Kidney (tissue), 14 donors: Measurements from ENCODE around the gene TUBB. TPM values are rescaled to one million over a fixed set of nuclear protein-coding genes. Genes with fewer than 3 reads are reported as not detected.
A peak's percentile ranks its signal among the peaks of the same experiment; 100 is the strongest.

Source experiments
- DNase-seq, 5 donors: peaks; one replicate each; pipeline ENCODE4 v3.0.0-alpha.2; 2013 to 2020
- FAIRE-seq: peaks from 2 replicates; lab custom pipeline; 2012; peaks lifted over from hg19 to GRCh38; lab: Jason Lieb, UNC
- H3K27ac ChIP-seq, 2 donors: one replicate each; pipeline ENCODE4 v1.7.0; 2013; ENCODE audit warnings: low read depth in 2 of 2, low read length in 2 of 2, inconsistent platforms in 1 of 2
- H3K27me3 ChIP-seq: one replicate; pipeline ENCODE4 v1.7.1; 2013; ENCODE audit warnings: low read length, inconsistent platforms; ENCODE audit not compliant: control insufficient read depth, insufficient read depth
- H3K36me3 ChIP-seq, 3 donors: one replicate each; pipeline versions ENCODE4 v1.7.0 to v1.7.1; 2013; ENCODE audit warnings: low read length in 3 of 3, control low read depth in 1 of 3, inconsistent platforms in 1 of 3; ENCODE audit not compliant: insufficient read depth in 3 of 3, control insufficient read depth in 2 of 3
- H3K4me1 ChIP-seq, 3 donors: one replicate each; pipeline versions ENCODE4 v1.7.0 to v1.7.1; 2013; ENCODE audit warnings: low read length in 3 of 3, inconsistent platforms in 1 of 3, low read depth in 1 of 3; ENCODE audit not compliant: control insufficient read depth in 2 of 3, insufficient read depth in 2 of 3
- H3K4me3 ChIP-seq, 3 donors: one replicate each; pipeline versions ENCODE4 v1.7.0 to v1.8.1; 2013; ENCODE audit warnings: low read length in 3 of 3, control low read depth in 1 of 3, inconsistent platforms in 1 of 3
- H3K9ac ChIP-seq, 3 donors: one replicate each; pipeline versions ENCODE4 v1.7.0 to v1.7.1; 2013; ENCODE audit warnings: low read length in 3 of 3, control low read depth in 1 of 3, inconsistent platforms in 1 of 3
- H3K9me3 ChIP-seq, 3 donors: one replicate each; pipeline versions ENCODE4 v1.7.0 to v1.7.1; 2013; ENCODE audit warnings: low read length in 3 of 3, control low read depth in 1 of 3, inconsistent platforms in 1 of 3; ENCODE audit not compliant: control insufficient read depth in 2 of 3, insufficient read depth in 1 of 3
- intact Hi-C: fragments of 100-400 bp; cut with DNase I; formaldehyde crosslinking; loops from one replicate; pipeline ENCODE4 v1.11.1; 2022
- polyA plus RNA-seq: library from polyadenylated mRNA; stranded (reverse); fragments of 350-450 nt; fragmentation: Illumina TruSeq; extraction: RNeasy Lipid Tissue Mini Kit (QIAGEN cat#74804); gene quantifications from one replicate; pipeline ENCODE4 v1.2.3, GENCODE V29; 2014; ENCODE audit warnings: low read depth, low replicate concordance; ENCODE audit not compliant: insufficient read depth
- total RNA-seq: library from RNA; stranded (reverse); fragmentation: NEBNext Ultra II Directional; extraction: Animal tissue kit (Norgen Biotek cat#: 25700); gene quantifications from one replicate; pipeline ENCODE4 v1.2.1, GENCODE V29; 2021
- TF ChIP-seq, protein P1 (sequence below): IDR thresholded peaks from 3 replicates; pipeline ENCODE4 v1.5.1; 2012; ENCODE audit warnings: mild to moderate bottlenecking, moderate library complexity, borderline replicate concordance; ENCODE audit not compliant: insufficient read depth; ENCODE audit errors: extremely low read depth
- donor health status: control.
- donor health status: control.
- donor health status: control.
- donor health status: control.
- donor health status: control.
- donor health status: DM: yes; HTN: yes; CAD: no.
- donor health status: Normal renal cell carcinoma (clear cell type).

The TUBB gene
- total and polyA plus RNA-seq, 2 donors from 2014 or later, result 197 to 295 TPM

DNA sequence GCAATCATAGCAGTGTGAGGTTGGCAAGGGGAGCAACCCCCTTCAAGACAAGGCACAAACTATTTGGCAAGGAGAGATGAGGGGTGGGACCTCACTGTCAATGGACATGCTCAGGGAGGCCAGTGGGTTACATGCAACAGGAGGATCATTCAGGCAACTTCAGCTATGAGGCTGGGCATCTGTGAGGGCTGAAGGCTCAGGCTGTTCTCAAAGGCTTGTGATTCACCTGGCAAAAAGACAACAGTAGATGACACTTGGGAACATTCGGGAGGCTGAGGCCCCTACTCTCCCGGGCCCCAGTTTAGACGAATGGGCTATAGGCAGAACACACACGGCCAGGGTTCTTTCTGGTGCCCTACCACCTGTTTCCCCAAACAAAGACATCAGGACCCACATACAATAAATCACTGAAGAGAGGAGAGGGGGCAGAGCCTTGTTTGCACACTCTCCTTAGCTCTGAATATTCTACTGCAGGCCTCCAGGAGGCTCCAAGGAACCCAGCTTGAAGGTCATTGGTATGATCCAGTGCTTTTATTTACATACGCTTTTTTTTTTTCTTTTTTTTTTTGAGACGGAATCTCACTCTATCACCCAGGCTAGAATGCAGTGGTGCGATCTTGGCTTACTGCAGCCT lies 7.9 kb downstream of the TUBB start:
- TF ChIP-seq, protein P1, sequence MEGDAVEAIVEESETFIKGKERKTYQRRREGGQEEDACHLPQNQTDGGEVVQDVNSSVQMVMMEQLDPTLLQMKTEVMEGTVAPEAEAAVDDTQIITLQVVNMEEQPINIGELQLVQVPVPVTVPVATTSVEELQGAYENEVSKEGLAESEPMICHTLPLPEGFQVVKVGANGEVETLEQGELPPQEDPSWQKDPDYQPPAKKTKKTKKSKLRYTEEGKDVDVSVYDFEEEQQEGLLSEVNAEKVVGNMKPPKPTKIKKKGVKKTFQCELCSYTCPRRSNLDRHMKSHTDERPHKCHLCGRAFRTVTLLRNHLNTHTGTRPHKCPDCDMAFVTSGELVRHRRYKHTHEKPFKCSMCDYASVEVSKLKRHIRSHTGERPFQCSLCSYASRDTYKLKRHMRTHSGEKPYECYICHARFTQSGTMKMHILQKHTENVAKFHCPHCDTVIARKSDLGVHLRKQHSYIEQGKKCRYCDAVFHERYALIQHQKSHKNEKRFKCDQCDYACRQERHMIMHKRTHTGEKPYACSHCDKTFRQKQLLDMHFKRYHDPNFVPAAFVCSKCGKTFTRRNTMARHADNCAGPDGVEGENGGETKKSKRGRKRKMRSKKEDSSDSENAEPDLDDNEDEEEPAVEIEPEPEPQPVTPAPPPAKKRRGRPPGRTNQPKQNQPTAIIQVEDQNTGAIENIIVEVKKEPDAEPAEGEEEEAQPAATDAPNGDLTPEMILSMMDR, result no peak
- no peaks in the 10 kb centered on the region for H3K9me3 ChIP-seq
- H3K4me1 ChIP-seq, result peaks cover 0 to 17% (median under 1%) of the 10 kb centered on the region in 3 donors
- no peak overlapping the region for H3K27ac ChIP-seq
- FAIRE-seq (no peak), DNase-seq (peak in 1 of 5 donors; percentile 4)
- H3K4me3 ChIP-seq, result no peak overlapping the region
- peaks cover 22 to 65% (median 32%) of the 10 kb centered on the region in 3 donors for H3K36me3 ChIP-seq
- H3K27me3 ChIP-seq, result no peaks in the 10 kb centered on the region
- H3K9ac ChIP-seq, result no peak overlapping the region
- intact Hi-C loops, result no loop called here

GRCh38 chr6:30730601-30731435 lies 10.7 kb downstream of the TUBB start:
- Histone ChIP-seq H3K9ac (peak overlapping the region in 2 of 3 donors; percentile 34 to 59), H3K4me1 (peaks cover 0 to 11% (median 0%) of the 10 kb centered on the region in 3 donors), H3K4me3 (peak overlapping the region in 1 of 3 donors; percentile 19), H3K27ac (no peak overlapping the region), H3K27me3 (no peaks in the 10 kb centered on the region), H3K36me3 (peaks cover 8 to 53% (median 22%) of the 10 kb centered on the region in 3 donors), H3K9me3 (no peaks in the 10 kb centered on the region)
- TF ChIP-seq, protein P1, result peak; percentile 76
- peak; percentile 89 to 92 (median 90) for DNase-seq
- FAIRE-seq, result no peak
- intact Hi-C loops, result loop anchor here (5.0 to 10.0 kb wide), 2 partner anchors 54 to 154 kb away; partner anchors contain the start of gene DDR1

GRCh38 chr6:30732237-30732943 lies 12.2 kb downstream of the TUBB start:
- no peak overlapping the region for H3K27ac ChIP-seq
- peak in 1 of 5 donors; percentile 24 for DNase-seq
- FAIRE-seq, result no peak
- no peak overlapping the region for H3K4me3 ChIP-seq
- no peaks in the 10 kb centered on the region for H3K9me3 ChIP-seq
- no peaks in the 10 kb centered on the region for H3K27me3 ChIP-seq
- intact Hi-C loops, result loop anchor here (5.0 to 10.0 kb wide), 2 partner anchors 55 to 152 kb away; partner anchors contain the start of gene DDR1
- H3K9ac ChIP-seq, result no peak overlapping the region
- TF ChIP-seq, protein P1, result no peak
- peaks cover 6 to 52% (median 22%) of the 10 kb centered on the region in 3 donors for H3K36me3 ChIP-seq
- peaks cover 0 to 12% (median 0%) of the 10 kb centered on the region in 3 donors for H3K4me1 ChIP-seq
